ENCODE data around the gene GALR3.

The GALR3 gene

DNA sequence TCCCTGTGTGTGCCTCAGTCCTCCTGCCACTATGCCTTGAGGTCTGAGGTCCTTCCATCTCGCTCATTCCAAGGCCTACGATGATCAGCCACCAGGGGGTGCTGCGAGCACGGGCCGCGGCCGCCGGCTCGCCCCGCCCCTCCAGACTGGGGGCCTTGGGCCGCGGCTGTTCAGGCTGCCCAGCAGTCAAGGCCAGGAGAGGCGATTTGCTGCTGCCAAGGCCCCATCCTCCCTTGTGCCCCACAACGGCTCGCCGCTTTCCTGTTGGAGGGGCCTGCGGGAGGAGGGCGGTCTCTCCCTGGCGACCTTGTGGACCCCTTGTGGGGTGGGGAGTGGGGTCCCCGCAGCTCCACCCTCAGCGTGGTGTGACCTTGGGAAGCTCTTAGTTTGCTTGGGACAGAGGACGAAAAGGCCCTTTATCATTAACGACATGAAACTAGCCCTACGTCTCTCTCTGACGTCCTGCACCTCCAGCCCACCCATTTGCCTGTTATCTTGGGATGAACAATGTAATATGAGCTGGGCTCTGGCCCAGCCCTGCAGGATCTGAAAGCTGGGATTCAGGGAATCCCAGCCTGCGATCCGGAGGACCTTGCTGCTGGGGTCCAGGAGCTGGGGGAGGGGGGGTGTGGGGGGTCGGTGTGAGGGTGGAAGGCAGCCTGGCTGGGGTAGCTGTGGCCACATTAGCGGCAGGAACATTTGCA lies 5.3 kb upstream of the GALR3 start:
- H3K23ac ChIP-seq (ENCODE audit: low read length) = peak overlapping the region; percentile 15
- H3K9ac ChIP-seq (ENCODE audit: low read length) = peak overlapping the region; percentile 80
- H2BK120ac ChIP-seq (ENCODE audit: low read depth, low read length) = no peak overlapping the region
- H3K79me1 ChIP-seq (ENCODE audit: low read length) = no peaks in the 10 kb centered on the region
- H2AK5ac ChIP-seq (ENCODE audit: low read length) = no peak overlapping the region
- no CpG with 5 or more reads among the region's 29 CpGs for WGBS (ENCODE audit: extremely low coverage, insufficient coverage, low lambda C conversion rate)
- H2BK5ac ChIP-seq (ENCODE audit: low read length) = peak overlapping the region; percentile 63
- DNase-seq = peak; percentile 90
- no peak overlapping the region for H3K18ac ChIP-seq (ENCODE audit: low read length)
- H3K27ac ChIP-seq (ENCODE audit: low read depth, low read length) = peak overlapping the region; percentile 27
- no peak overlapping the region for H3K4ac ChIP-seq (ENCODE audit: low read depth, low read length)
- peak overlapping the region; percentile 95 for H3K4me2 ChIP-seq (ENCODE audit: low read length)
- H3K56ac ChIP-seq (ENCODE audit: low read length) = peak overlapping the region; percentile 96
- peaks cover 5% of the 10 kb centered on the region for H3K4me1 ChIP-seq (ENCODE audit: control insufficient read depth, low read depth, low read length)
- H3K79me2 ChIP-seq (ENCODE audit: control insufficient read depth, insufficient read depth, low read length) = no peaks in the 10 kb centered on the region
- H3K4me3 ChIP-seq (ENCODE audit: low read length) = peak overlapping the region; percentile 15
- peaks cover 6% of the 10 kb centered on the region for H3K27me3 ChIP-seq (ENCODE audit: insufficient read depth, low read length, poor library complexity)
- H3K36me3 ChIP-seq (ENCODE audit: control insufficient read depth, insufficient read depth, low read length) = no peaks in the 10 kb centered on the region
- H4K5ac ChIP-seq (ENCODE audit: low read length) = no peak overlapping the region
- no peak overlapping the region for H2BK15ac ChIP-seq (replicated peaks; ENCODE audit: low read depth)
- H4K8ac ChIP-seq (ENCODE audit: low read depth, low read length) = no peak overlapping the region

DNA sequence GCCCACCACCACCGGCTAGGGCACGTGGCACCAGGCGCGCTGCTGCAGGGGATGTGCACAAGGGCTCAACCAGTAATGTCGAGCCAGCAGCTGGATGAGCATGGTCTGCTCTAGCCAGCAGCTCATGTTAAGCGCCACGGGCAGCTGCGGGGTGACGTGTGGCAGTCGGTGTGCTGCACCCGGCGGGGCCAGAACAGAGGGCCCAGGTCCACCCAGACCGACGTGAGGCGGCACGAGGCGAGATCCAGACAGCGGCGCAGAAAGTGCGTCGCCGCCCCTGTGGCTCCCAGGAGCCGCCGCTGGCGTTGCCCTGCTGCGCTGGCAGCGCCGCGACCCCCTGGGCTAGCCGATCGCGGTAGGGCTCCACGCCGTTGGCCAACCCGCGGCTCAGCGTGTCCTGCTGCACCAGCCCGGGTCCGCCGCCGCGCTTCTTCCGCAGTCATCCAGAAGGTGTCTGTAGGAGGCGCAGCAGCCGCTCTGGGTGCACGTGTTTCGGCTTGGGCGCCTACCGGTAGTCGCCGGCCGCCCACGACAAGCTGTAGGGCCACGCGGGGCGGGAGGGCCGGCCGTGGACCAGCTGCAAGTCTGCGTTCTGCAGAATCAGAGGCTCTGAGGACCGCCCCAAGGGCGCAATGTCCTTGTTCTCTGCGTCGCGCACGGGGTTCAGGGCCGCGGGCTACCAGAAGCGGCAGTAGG lies 4.6 kb upstream of the GALR3 start:
- H3K79me1 ChIP-seq (ENCODE audit: low read length) = no peaks in the 10 kb centered on the region
- peak; percentile 77 for DNase-seq
- H4K5ac ChIP-seq (ENCODE audit: low read length) = no peak overlapping the region
- no CpG with 5 or more reads among the region's 68 CpGs for whole genome bisulfite sequencing (ENCODE audit: extremely low coverage, insufficient coverage, low lambda C conversion rate)
- peaks cover 6% of the 10 kb centered on the region for H3K27me3 ChIP-seq (ENCODE audit: insufficient read depth, low read length, poor library complexity)
- H2BK5ac ChIP-seq (ENCODE audit: low read length) = no peak overlapping the region
- H3K18ac ChIP-seq (ENCODE audit: low read length) = no peak overlapping the region
- no peak overlapping the region for H3K4ac ChIP-seq (ENCODE audit: low read depth, low read length)
- peak overlapping the region; percentile 51 for H3K4me2 ChIP-seq (ENCODE audit: low read length)
- no peak overlapping the region for H2BK15ac ChIP-seq (replicated peaks; ENCODE audit: low read depth)
- H4K8ac ChIP-seq (ENCODE audit: low read depth, low read length) = no peak overlapping the region
- H3K79me2 ChIP-seq (ENCODE audit: control insufficient read depth, insufficient read depth, low read length) = no peaks in the 10 kb centered on the region
- no peak overlapping the region for H2BK120ac ChIP-seq (ENCODE audit: low read depth, low read length)
- H2AK5ac ChIP-seq (ENCODE audit: low read length) = no peak overlapping the region
- H3K4me1 ChIP-seq (ENCODE audit: control insufficient read depth, low read depth, low read length) = peaks cover 5% of the 10 kb centered on the region
- H3K36me3 ChIP-seq (ENCODE audit: control insufficient read depth, insufficient read depth, low read length) = no peaks in the 10 kb centered on the region
- peak overlapping the region; percentile 65 for H3K9ac ChIP-seq (ENCODE audit: low read length)
- H3K56ac ChIP-seq (ENCODE audit: low read length) = peak overlapping the region; percentile 89
- H3K27ac ChIP-seq (ENCODE audit: low read depth, low read length) = no peak overlapping the region
- peak overlapping the region; percentile 15 for H3K23ac ChIP-seq (ENCODE audit: low read length)
- H3K4me3 ChIP-seq (ENCODE audit: low read length) = no peak overlapping the region

DNA sequence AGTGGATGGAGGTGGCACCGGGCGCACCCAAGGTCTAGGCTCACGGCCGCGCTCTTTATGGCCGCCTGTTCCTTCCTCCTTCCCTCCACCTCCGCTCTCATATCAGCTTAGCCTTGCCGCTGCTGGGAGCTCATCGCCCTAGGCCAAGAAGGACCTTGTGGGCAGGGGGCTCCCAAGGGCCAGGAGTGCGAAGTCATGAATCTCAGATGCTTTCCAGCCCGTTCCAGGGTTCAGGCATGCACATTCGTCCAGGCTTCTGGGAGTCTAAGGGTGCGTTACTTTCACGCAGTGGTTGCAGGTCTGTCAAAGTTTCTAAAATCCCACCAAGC lies 4.1 kb upstream of the GALR3 start:
- DNase-seq = peak; percentile 22
- Histone ChIP-seq H3K79me2 (ENCODE audit: control insufficient read depth, insufficient read depth, low read length) (no peaks in the 10 kb centered on the region), H3K27ac (ENCODE audit: low read depth, low read length) (no peak overlapping the region), H4K5ac (ENCODE audit: low read length) (no peak overlapping the region), H3K56ac (ENCODE audit: low read length) (peak overlapping the region; percentile 78), H3K36me3 (ENCODE audit: control insufficient read depth, insufficient read depth, low read length) (no peaks in the 10 kb centered on the region), H2BK5ac (ENCODE audit: low read length) (no peak overlapping the region), H2AK5ac (ENCODE audit: low read length) (no peak overlapping the region), H3K18ac (ENCODE audit: low read length) (no peak overlapping the region), H3K4me2 (ENCODE audit: low read length) (peak overlapping the region; percentile 46), H3K9ac (ENCODE audit: low read length) (peak overlapping the region; percentile 65), H3K4me3 (ENCODE audit: low read length) (no peak overlapping the region), H2BK120ac (ENCODE audit: low read depth, low read length) (no peak overlapping the region), H3K27me3 (ENCODE audit: insufficient read depth, low read length, poor library complexity) (peaks cover 9% of the 10 kb centered on the region), H3K79me1 (ENCODE audit: low read length) (no peaks in the 10 kb centered on the region), H2BK15ac (replicated peaks; ENCODE audit: low read depth) (no peak overlapping the region), H3K23ac (ENCODE audit: low read length) (no peak overlapping the region), H4K8ac (ENCODE audit: low read depth, low read length) (no peak overlapping the region), H3K4me1 (ENCODE audit: control insufficient read depth, low read depth, low read length) (peaks cover 5% of the 10 kb centered on the region), H3K4ac (ENCODE audit: low read depth, low read length) (no peak overlapping the region)
- no CpG with 5 or more reads among the region's 14 CpGs for WGBS (ENCODE audit: extremely low coverage, insufficient coverage, low lambda C conversion rate)

DNA sequence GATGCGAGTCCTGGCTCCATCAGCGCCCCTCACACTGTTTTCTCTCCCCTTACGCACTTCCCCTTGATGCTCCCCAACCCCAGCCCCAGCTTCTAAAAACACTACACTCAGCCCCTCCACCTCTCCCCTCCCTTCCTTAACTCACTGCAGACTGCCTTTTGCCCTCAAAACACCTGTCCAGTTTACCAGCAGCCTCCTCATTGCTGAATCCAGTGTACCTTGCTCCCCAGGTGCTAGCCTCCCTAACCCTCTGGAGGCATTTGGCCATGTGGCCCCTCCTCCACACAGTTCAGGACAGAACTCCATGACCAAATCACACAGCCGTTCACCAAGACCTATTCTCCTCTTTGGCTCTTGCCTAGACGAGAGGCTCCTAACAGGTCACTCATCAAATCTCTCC lies 2.8 kb upstream of the GALR3 start:
- H3K27ac ChIP-seq (ENCODE audit: low read depth, low read length) = no peak overlapping the region
- H3K4me2 ChIP-seq (ENCODE audit: low read length) = no peak overlapping the region
- no peak overlapping the region for H2BK15ac ChIP-seq (replicated peaks; ENCODE audit: low read depth)
- H3K9ac ChIP-seq (ENCODE audit: low read length) = no peak overlapping the region
- no peak overlapping the region for H3K18ac ChIP-seq (ENCODE audit: low read length)
- no peak overlapping the region for H4K8ac ChIP-seq (ENCODE audit: low read depth, low read length)
- peaks cover 5% of the 10 kb centered on the region for H3K4me1 ChIP-seq (ENCODE audit: control insufficient read depth, low read depth, low read length)
- no peak overlapping the region for H4K5ac ChIP-seq (ENCODE audit: low read length)
- H3K79me2 ChIP-seq (ENCODE audit: control insufficient read depth, insufficient read depth, low read length) = no peaks in the 10 kb centered on the region
- no peak overlapping the region for H3K56ac ChIP-seq (ENCODE audit: low read length)
- H3K27me3 ChIP-seq (ENCODE audit: insufficient read depth, low read length, poor library complexity) = peaks cover 16% of the 10 kb centered on the region
- no peak overlapping the region for H2BK120ac ChIP-seq (ENCODE audit: low read depth, low read length)
- WGBS (ENCODE audit: extremely low coverage, insufficient coverage, low lambda C conversion rate) = no CpG with 5 or more reads among the region's 5 CpGs
- no peak overlapping the region for H2BK5ac ChIP-seq (ENCODE audit: low read length)
- no peak overlapping the region for H3K23ac ChIP-seq (ENCODE audit: low read length)
- DNase-seq = no peak
- H2AK5ac ChIP-seq (ENCODE audit: low read length) = no peak overlapping the region
- no peaks in the 10 kb centered on the region for H3K79me1 ChIP-seq (ENCODE audit: low read length)
- no peak overlapping the region for H3K4me3 ChIP-seq (ENCODE audit: low read length)
- no peaks in the 10 kb centered on the region for H3K36me3 ChIP-seq (ENCODE audit: control insufficient read depth, insufficient read depth, low read length)
- no peak overlapping the region for H3K4ac ChIP-seq (ENCODE audit: low read depth, low read length)

DNA sequence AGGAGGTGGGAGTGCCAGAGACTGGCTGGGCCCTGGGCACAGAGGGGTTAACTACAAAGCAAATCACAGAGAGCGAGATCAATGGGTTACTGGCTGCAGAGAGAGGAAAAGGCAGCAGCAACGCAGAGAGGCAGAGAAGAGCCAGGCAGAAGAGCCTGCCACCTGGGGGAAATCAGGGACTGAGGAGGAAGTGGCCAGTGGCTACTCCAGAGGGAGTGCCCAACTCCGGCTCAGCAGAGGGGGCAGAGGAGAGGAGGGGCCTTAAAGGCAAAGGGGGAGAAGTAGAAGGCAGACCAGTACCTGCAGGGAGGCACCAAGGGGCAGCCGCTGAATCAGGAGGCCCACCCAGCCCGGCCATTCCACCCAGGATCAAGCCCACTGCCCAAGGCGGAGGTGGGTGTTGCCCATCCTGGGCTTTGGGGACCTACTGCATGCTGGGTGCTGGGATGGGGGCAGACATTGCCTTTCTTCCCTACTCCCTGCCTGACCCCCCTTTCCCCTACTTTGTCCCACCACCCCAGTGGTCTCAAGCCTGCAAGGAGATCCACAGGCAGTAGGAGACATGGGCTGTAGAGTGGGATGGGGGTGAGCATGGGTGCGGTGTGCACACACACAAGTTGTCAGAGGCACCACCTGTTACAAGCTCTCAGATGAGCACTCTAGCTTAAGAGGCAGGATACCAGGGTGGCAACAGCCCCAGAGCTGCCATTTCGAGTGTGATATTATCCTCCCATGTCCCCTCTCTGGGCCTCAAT lies 926 bp upstream of the GALR3 start:
- Histone ChIP-seq H3K4me3 (ENCODE audit: low read length) (no peak overlapping the region), H3K27me3 (ENCODE audit: insufficient read depth, low read length, poor library complexity) (peaks cover 19% of the 10 kb centered on the region), H3K4me2 (ENCODE audit: low read length) (no peak overlapping the region), H2BK15ac (replicated peaks; ENCODE audit: low read depth) (no peak overlapping the region), H2BK5ac (ENCODE audit: low read length) (no peak overlapping the region), H4K5ac (ENCODE audit: low read length) (no peak overlapping the region), H3K56ac (ENCODE audit: low read length) (no peak overlapping the region), H2BK120ac (ENCODE audit: low read depth, low read length) (no peak overlapping the region), H3K27ac (ENCODE audit: low read depth, low read length) (no peak overlapping the region), H3K36me3 (ENCODE audit: control insufficient read depth, insufficient read depth, low read length) (no peaks in the 10 kb centered on the region), H3K23ac (ENCODE audit: low read length) (no peak overlapping the region), H3K4ac (ENCODE audit: low read depth, low read length) (no peak overlapping the region), H3K9ac (ENCODE audit: low read length) (no peak overlapping the region), H3K79me1 (ENCODE audit: low read length) (no peaks in the 10 kb centered on the region), H3K18ac (ENCODE audit: low read length) (no peak overlapping the region), H2AK5ac (ENCODE audit: low read length) (no peak overlapping the region), H4K8ac (ENCODE audit: low read depth, low read length) (no peak overlapping the region), H3K79me2 (ENCODE audit: control insufficient read depth, insufficient read depth, low read length) (no peaks in the 10 kb centered on the region), H3K4me1 (ENCODE audit: control insufficient read depth, low read depth, low read length) (peaks cover 5% of the 10 kb centered on the region)
- peak; percentile 61 for DNase-seq
- no CpG with 5 or more reads among the region's 8 CpGs for WGBS (ENCODE audit: extremely low coverage, insufficient coverage, low lambda C conversion rate)
